Karpas-422 (cell line): ENCODE results near the gene OPN5. TPM values are rescaled to one million over a fixed set of nuclear protein-coding genes. Genes with fewer than 3 reads are reported as not detected.
"Not testable (repeated sequence)": the region's sequence is repeated elsewhere in the genome, so short reads cannot be mapped to it uniquely, and the experiment has no call there.

Experiments used
- DNase-seq: peaks from one replicate; pipeline ENCODE4 v3.0.0-alpha.2; 2015
- H2AFZ ChIP-seq: fragments of 200-600 bp; sonication (generic); 2 replicates; pipeline ENCODE4 v1.6.1; 2014; ENCODE audit warnings: antibody characterized with exemption, low read length, mixed read lengths
- H3K27ac ChIP-seq: fragments of 200-600 bp; sonication (generic); 2 replicates; pipeline ENCODE4 v1.5.1; 2014; ENCODE audit warnings: mild to moderate bottlenecking, low read length, moderate library complexity
- H3K27me3 ChIP-seq: fragments of 200-600 bp; sonication (generic); 2 replicates; pipeline ENCODE4 v1.6.1; 2014; ENCODE audit warnings: low read length, mixed read lengths
- H3K36me3 ChIP-seq: fragments of 200-600 bp; sonication (generic); 2 replicates; pipeline ENCODE4 v1.6.1; 2014; ENCODE audit warnings: low read length, mixed read lengths; ENCODE audit not compliant: insufficient read depth
- H3K4me1 ChIP-seq: fragments of 200-600 bp; sonication (generic); 2 replicates; pipeline ENCODE4 v1.6.1; 2014; ENCODE audit warnings: mild to moderate bottlenecking, low read length, mixed read lengths
- H3K4me2 ChIP-seq: fragments of 200-600 bp; sonication (generic); 2 replicates; pipeline ENCODE4 v1.6.1; 2014; ENCODE audit warnings: low read length, low read depth, mild to moderate bottlenecking; ENCODE audit not compliant: poor library complexity, severe bottlenecking
- H3K4me3 ChIP-seq: fragments of 200-600 bp; sonication (generic); 2 replicates; pipeline ENCODE4 v1.5.1; 2014; ENCODE audit warnings: mild to moderate bottlenecking, antibody characterized with exemption, low read length, mixed read lengths
- H3K79me2 ChIP-seq: fragments of 200-600 bp; sonication (generic); 2 replicates; pipeline ENCODE4 v1.6.1; 2014; ENCODE audit warnings: mild to moderate bottlenecking, low read length, mixed read lengths
- H3K9ac ChIP-seq: fragments of 200-600 bp; sonication (generic); 2 replicates; pipeline ENCODE4 v1.6.0; 2014; ENCODE audit warnings: low read length
- H3K9me2 ChIP-seq: fragments of 200-600 bp; sonication (generic), shearing (Covaris generic); replicated peaks from 2 replicates; pipeline ENCODE4 v1.6.0; 2014; ENCODE audit warnings: mild to moderate bottlenecking, low read length, moderate library complexity; ENCODE audit not compliant: insufficient read depth
- H3K9me3 ChIP-seq: fragments of 300-700, 200-600 bp; sonication (generic); 2 replicates; pipeline ENCODE4 v1.6.1; 2014; ENCODE audit warnings: low read length, mixed read lengths
- H4K20me1 ChIP-seq: fragments of 200-600 bp; sonication (generic); 2 replicates; pipeline ENCODE4 v1.6.1; 2014; ENCODE audit warnings: mild to moderate bottlenecking, antibody characterized with exemption, low read length, low read depth; ENCODE audit not compliant: insufficient read depth
- total RNA-seq: library from RNA; depleted of rRNA; stranded (reverse); fragments of >200 nt; shearing (Covaris generic); gene quantifications from 2 replicates; pipeline ENCODE4 v1.2.3, GENCODE V29; 2014; ENCODE audit warnings: low replicate concordance

OPN5 gene
- total RNA-seq, 1 experiment from 2014 or later, result not detected

- H3K79me2 ChIP-seq, H3K27me3 ChIP-seq, H3K9me3 ChIP-seq, H3K4me3 ChIP-seq, H4K20me1 ChIP-seq, H3K27ac ChIP-seq, H3K4me2 ChIP-seq, H3K4me1 ChIP-seq, H3K36me3 ChIP-seq, H3K9me2 ChIP-seq, H2AFZ ChIP-seq, H3K9ac ChIP-seq, DNase-seq: not testable (repeated sequence)
Observed at GRCh38 chr6:47745269-47745668, 36.6 kb upstream of the OPN5 start.

GRCh38 chr6:47749757-47750156 is 32.1 kb upstream of the OPN5 start:
- no peaks in the 10 kb centered on the region for H3K79me2 ChIP-seq
- no peak overlapping the region for H3K27ac ChIP-seq
- H2AFZ ChIP-seq, result no peak overlapping the region
- no peak overlapping the region for H3K4me2 ChIP-seq
- H3K4me3 ChIP-seq, result no peak overlapping the region
- H3K9me3 ChIP-seq, result no peaks in the 10 kb centered on the region
- no peak overlapping the region for H3K9ac ChIP-seq
- no peak for DNase-seq
- no peaks in the 10 kb centered on the region for H3K36me3 ChIP-seq
- no peaks in the 10 kb centered on the region for H4K20me1 ChIP-seq
- H3K27me3 ChIP-seq, result no peaks in the 10 kb centered on the region
- no peaks in the 10 kb centered on the region for H3K9me2 ChIP-seq
- no peaks in the 10 kb centered on the region for H3K4me1 ChIP-seq

GRCh38 chr6:47752801-47753200 is 29.0 kb upstream of the OPN5 start:
- Histone ChIP-seq H3K9ac (no peak overlapping the region), H3K4me3 (no peak overlapping the region), H3K27me3 (no peaks in the 10 kb centered on the region), H3K4me2 (no peak overlapping the region), H3K4me1 (no peaks in the 10 kb centered on the region), H3K9me2 (no peaks in the 10 kb centered on the region), H2AFZ (no peak overlapping the region), H3K27ac (no peak overlapping the region), H3K79me2 (no peaks in the 10 kb centered on the region), H3K9me3 (no peaks in the 10 kb centered on the region), H4K20me1 (no peaks in the 10 kb centered on the region), H3K36me3 (no peaks in the 10 kb centered on the region)
- DNase-seq, result no peak

GRCh38 chr6:47759364-47759763 is 22.5 kb upstream of the OPN5 start:
- no peak overlapping the region for H3K27ac ChIP-seq
- H3K4me3 ChIP-seq, result no peak overlapping the region
- no peaks in the 10 kb centered on the region for H3K4me1 ChIP-seq
- no peak for DNase-seq
- H3K79me2 ChIP-seq, result no peaks in the 10 kb centered on the region
- no peaks in the 10 kb centered on the region for H3K36me3 ChIP-seq
- H3K9me3 ChIP-seq, result no peaks in the 10 kb centered on the region
- no peaks in the 10 kb centered on the region for H3K9me2 ChIP-seq
- 0 out of 2 replicates have a peak, but pooled peaks cover 2% of the 10 kb centered on the region for H3K27me3 ChIP-seq
- H3K4me2 ChIP-seq, result no peak overlapping the region
- no peak overlapping the region for H3K9ac ChIP-seq
- no peaks in the 10 kb centered on the region for H4K20me1 ChIP-seq
- H2AFZ ChIP-seq, result no peak overlapping the region

GRCh38 chr6:47762502-47762901 is 19.3 kb upstream of the OPN5 start:
- no peak for DNase-seq
- H3K9me3 ChIP-seq, result no peaks in the 10 kb centered on the region
- no peak overlapping the region for H2AFZ ChIP-seq
- H3K27me3 ChIP-seq, result 0 out of 2 replicates have a peak, but pooled peaks cover 2% of the 10 kb centered on the region
- H3K36me3 ChIP-seq, result no peaks in the 10 kb centered on the region
- no peak overlapping the region for H3K4me2 ChIP-seq
- H3K4me1 ChIP-seq, result no peaks in the 10 kb centered on the region
- no peaks in the 10 kb centered on the region for H3K9me2 ChIP-seq
- H3K79me2 ChIP-seq, result no peaks in the 10 kb centered on the region
- no peak overlapping the region for H3K27ac ChIP-seq
- H4K20me1 ChIP-seq, result no peaks in the 10 kb centered on the region
- H3K4me3 ChIP-seq, result no peak overlapping the region
- no peak overlapping the region for H3K9ac ChIP-seq

- Histone ChIP-seq H3K4me3 (no peak overlapping the region), H3K4me2 (no peak overlapping the region), H3K9me2 (no peaks in the 10 kb centered on the region), H3K27ac (no peak overlapping the region), H2AFZ (no peak overlapping the region), H3K4me1 (no peaks in the 10 kb centered on the region), H3K36me3 (no peaks in the 10 kb centered on the region), H3K27me3 (0 out of 2 replicates have a peak, but pooled peaks cover 2% of the 10 kb centered on the region), H3K79me2 (no peaks in the 10 kb centered on the region), H3K9ac (no peak overlapping the region), H4K20me1 (no peaks in the 10 kb centered on the region), H3K9me3 (no peaks in the 10 kb centered on the region)
- DNase-seq, result no peak
Observed at GRCh38 chr6:47766445-47766844, 15.4 kb upstream of the OPN5 start.

GRCh38 chr6:47767102-47767501 is 14.7 kb upstream of the OPN5 start:
- H3K9me3 ChIP-seq, result no peaks in the 10 kb centered on the region
- H4K20me1 ChIP-seq, result no peaks in the 10 kb centered on the region
- no peaks in the 10 kb centered on the region for H3K4me1 ChIP-seq
- 0 out of 2 replicates have a peak, but pooled peaks cover 2% of the 10 kb centered on the region for H3K27me3 ChIP-seq
- no peaks in the 10 kb centered on the region for H3K9me2 ChIP-seq
- no peak overlapping the region for H3K9ac ChIP-seq
- no peak overlapping the region for H3K27ac ChIP-seq
- H2AFZ ChIP-seq, result no peak overlapping the region
- H3K4me3 ChIP-seq, result no peak overlapping the region
- no peak for DNase-seq
- no peak overlapping the region for H3K4me2 ChIP-seq
- no peaks in the 10 kb centered on the region for H3K36me3 ChIP-seq
- no peaks in the 10 kb centered on the region for H3K79me2 ChIP-seq

GRCh38 chr6:47769982-47770381 is 11.8 kb upstream of the OPN5 start:
- H3K36me3 ChIP-seq, result no peaks in the 10 kb centered on the region
- no peak overlapping the region for H3K9ac ChIP-seq
- no peaks in the 10 kb centered on the region for H3K27me3 ChIP-seq
- no peak overlapping the region for H3K4me2 ChIP-seq
- H3K9me3 ChIP-seq, result no peaks in the 10 kb centered on the region
- no peak overlapping the region for H3K4me3 ChIP-seq
- H3K9me2 ChIP-seq, result no peaks in the 10 kb centered on the region
- no peak for DNase-seq
- no peak overlapping the region for H2AFZ ChIP-seq
- H3K4me1 ChIP-seq, result no peaks in the 10 kb centered on the region
- no peaks in the 10 kb centered on the region for H4K20me1 ChIP-seq
- no peaks in the 10 kb centered on the region for H3K79me2 ChIP-seq
- H3K27ac ChIP-seq, result no peak overlapping the region

- Histone ChIP-seq H3K4me3 (no peak overlapping the region), H3K36me3 (no peaks in the 10 kb centered on the region), H3K9ac (no peak overlapping the region), H3K79me2 (no peaks in the 10 kb centered on the region), H4K20me1 (no peaks in the 10 kb centered on the region), H3K4me1 (no peaks in the 10 kb centered on the region), H3K9me3 (no peaks in the 10 kb centered on the region), H3K9me2 (no peaks in the 10 kb centered on the region), H3K27me3 (no peaks in the 10 kb centered on the region), H2AFZ (no peak overlapping the region), H3K4me2 (no peak overlapping the region), H3K27ac (no peak overlapping the region)
- no peak for DNase-seq
Observed at GRCh38 chr6:47772359-47772758, 9.5 kb upstream of the OPN5 start.
